Suprapubic skin (tissue), 4 donors: ENCODE measurements around the gene ZNRF3. TPM values are rescaled to one million over a fixed set of nuclear protein-coding genes. Genes with fewer than 3 reads are reported as not detected.
"Not testable (repeated sequence)": the region's sequence is repeated elsewhere in the genome, so short reads cannot be mapped to it uniquely, and the experiment has no call there.

ENCODE experiments used
- DNase-seq, 2 donors: peaks; one replicate each; pipeline ENCODE4 v3.0.0-alpha.2; 2019; ENCODE audit warnings: low spot score in 2 of 2
- H3K27ac ChIP-seq: fragments of 200-600 bp; sonication (generic); one replicate; pipeline ENCODE4 v1.5.1; 2019
- H3K27me3 ChIP-seq: fragments of 200-600 bp; sonication (generic); one replicate; pipeline ENCODE4 v1.5.1; 2019
- H3K36me3 ChIP-seq: fragments of 200-600 bp; sonication (generic); one replicate; pipeline ENCODE4 v1.5.1; 2019
- H3K4me1 ChIP-seq: fragments of 200-600 bp; sonication (generic); one replicate; pipeline ENCODE4 v1.5.1; 2019
- H3K4me3 ChIP-seq: fragments of 200-600 bp; sonication (generic); one replicate; pipeline ENCODE4 v1.5.1; 2019; ENCODE audit warnings: mild to moderate bottlenecking
- H3K9me3 ChIP-seq: fragments of 200-600 bp; sonication (generic); one replicate; pipeline ENCODE4 v1.5.1; 2019
- EP300 ChIP-seq: sonication (generic); formaldehyde crosslinking; IDR thresholded peaks from one replicate; pipeline ENCODE4 v1.6.1; 2017; ENCODE audit warnings: antibody characterized with exemption
- POLR2A ChIP-seq, 2 donors: fragments of 450-650 bp; IDR thresholded peaks; one replicate each; pipeline ENCODE4 v1.6.1; 2017; ENCODE audit warnings: antibody characterized with exemption in 2 of 2, mild to moderate bottlenecking in 2 of 2, moderate library complexity in 2 of 2
- POLR2AphosphoS5 ChIP-seq, 3 donors: sonication (generic); formaldehyde crosslinking; IDR thresholded peaks; one replicate each; pipeline ENCODE4 v1.6.1; 2017; ENCODE audit warnings: antibody characterized with exemption in 3 of 3
- WGBS: methylation state at CpG from one replicate; pipeline ENCODE4 v1.1.5; 2018; 5-methylcytosine and 5-hydroxymethylcytosine counted together
- total RNA-seq, 4 donors: library from RNA; depleted of rRNA; stranded (reverse); fragments of >200 nt; gene quantifications; one replicate each; pipeline ENCODE4 v1.1.0, GENCODE V29; 2016
- TF ChIP-seq, protein P1 (sequence below), 2 donors: fragments of 200-600 bp in 1 of 2; fragments of 450-650 bp in 1 of 2; sonication (generic) in 1 of 2; IDR thresholded peaks; one replicate each; pipeline ENCODE4 v1.5.1; 2016 to 2019; ENCODE audit warnings: antibody characterized with exemption in 2 of 2, mild to moderate bottlenecking in 1 of 2, moderate library complexity in 1 of 2

The ZNRF3 gene
- total RNA-seq, 4 donors from 2014 or later, result 13.3 to 20.7 (median 18.4) TPM

DNA sequence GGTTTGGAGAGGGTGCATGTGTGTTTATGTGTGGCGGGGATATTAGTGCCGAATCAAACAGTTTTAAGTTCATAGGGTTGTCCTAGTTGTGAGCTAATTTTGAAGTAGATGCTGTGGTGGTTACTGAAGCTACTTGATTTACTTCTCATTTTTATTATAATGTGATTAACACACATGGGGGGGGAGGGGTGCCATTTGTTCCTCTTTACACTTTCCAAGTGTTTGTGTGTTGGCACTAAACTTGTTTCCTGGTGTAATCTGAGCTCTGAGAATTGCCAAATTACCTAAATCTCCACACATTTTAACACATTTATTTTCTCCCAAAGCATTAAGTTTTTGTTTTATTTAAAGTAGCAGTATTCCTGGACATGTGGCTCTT, 60.1 kb downstream of the ZNRF3 start:
- H3K9me3 ChIP-seq, result peaks cover 3% of the 10 kb centered on the region
- no peaks in the 10 kb centered on the region for H3K27me3 ChIP-seq
- TF ChIP-seq POLR2AphosphoS5 (IDR thresholded peaks at IDR 0.05) (no peak), EP300 (no peak), POLR2A (IDR thresholded peaks at IDR 0.05) (no peak)
- TF ChIP-seq, protein P1, sequence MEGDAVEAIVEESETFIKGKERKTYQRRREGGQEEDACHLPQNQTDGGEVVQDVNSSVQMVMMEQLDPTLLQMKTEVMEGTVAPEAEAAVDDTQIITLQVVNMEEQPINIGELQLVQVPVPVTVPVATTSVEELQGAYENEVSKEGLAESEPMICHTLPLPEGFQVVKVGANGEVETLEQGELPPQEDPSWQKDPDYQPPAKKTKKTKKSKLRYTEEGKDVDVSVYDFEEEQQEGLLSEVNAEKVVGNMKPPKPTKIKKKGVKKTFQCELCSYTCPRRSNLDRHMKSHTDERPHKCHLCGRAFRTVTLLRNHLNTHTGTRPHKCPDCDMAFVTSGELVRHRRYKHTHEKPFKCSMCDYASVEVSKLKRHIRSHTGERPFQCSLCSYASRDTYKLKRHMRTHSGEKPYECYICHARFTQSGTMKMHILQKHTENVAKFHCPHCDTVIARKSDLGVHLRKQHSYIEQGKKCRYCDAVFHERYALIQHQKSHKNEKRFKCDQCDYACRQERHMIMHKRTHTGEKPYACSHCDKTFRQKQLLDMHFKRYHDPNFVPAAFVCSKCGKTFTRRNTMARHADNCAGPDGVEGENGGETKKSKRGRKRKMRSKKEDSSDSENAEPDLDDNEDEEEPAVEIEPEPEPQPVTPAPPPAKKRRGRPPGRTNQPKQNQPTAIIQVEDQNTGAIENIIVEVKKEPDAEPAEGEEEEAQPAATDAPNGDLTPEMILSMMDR (IDR thresholded peaks at IDR 0.05), result no peak
- no peaks in the 10 kb centered on the region for H3K4me1 ChIP-seq
- H3K4me3 ChIP-seq, result no peak overlapping the region
- no peak overlapping the region for H3K27ac ChIP-seq
- no peaks in the 10 kb centered on the region for H3K36me3 ChIP-seq
- DNase-seq, result no peak
- WGBS, result 78% methylated on average over 2 of the region's 2 CpGs

- H3K27ac ChIP-seq, result no peak overlapping the region
- H3K36me3 ChIP-seq, result no peaks in the 10 kb centered on the region
- WGBS, result 100% methylated on average over 1 of the region's 1 CpG
- TF ChIP-seq POLR2A (IDR thresholded peaks at IDR 0.05), result no peak
- TF ChIP-seq POLR2AphosphoS5 (IDR thresholded peaks at IDR 0.05), result no peak
- no peak for TF ChIP-seq EP300
- peaks cover 10% of the 10 kb centered on the region for H3K4me1 ChIP-seq
- H3K4me3 ChIP-seq, result no peak overlapping the region
- no peak for DNase-seq
- H3K9me3 ChIP-seq, result peaks cover 3% of the 10 kb centered on the region
- H3K27me3 ChIP-seq, result no peaks in the 10 kb centered on the region
Measured at GRCh38 chr22:28947125-28947524, 63.8 kb downstream of the ZNRF3 start.

- peaks cover 3% of the 10 kb centered on the region for H3K9me3 ChIP-seq
- peaks cover 13% of the 10 kb centered on the region for H3K4me1 ChIP-seq
- no peaks in the 10 kb centered on the region for H3K27me3 ChIP-seq
- TF ChIP-seq POLR2AphosphoS5 (IDR thresholded peaks at IDR 0.05) (no peak), POLR2A (IDR thresholded peaks at IDR 0.05) (no peak), EP300 (no peak)
- TF ChIP-seq, protein P1 (IDR thresholded peaks at IDR 0.05), result no peak
- no peaks in the 10 kb centered on the region for H3K36me3 ChIP-seq
- no peak overlapping the region for H3K4me3 ChIP-seq
- WGBS, result 90% methylated on average over 1 of the region's 1 CpG
- no peak for DNase-seq
- H3K27ac ChIP-seq, result no peak overlapping the region
Measured at GRCh38 chr22:28948424-28948823, 65.1 kb downstream of the ZNRF3 start.

GRCh38 chr22:28948860-28949551, 65.6 kb downstream of the ZNRF3 start:
- H3K4me3 ChIP-seq, H3K27me3 ChIP-seq, H3K27ac ChIP-seq, H3K36me3 ChIP-seq, H3K9me3 ChIP-seq, DNase-seq: not testable (repeated sequence)
- 71% methylated on average over 10 of the region's 10 CpGs for WGBS
- peaks cover 13% of the 10 kb centered on the region for H3K4me1 ChIP-seq

- no peak overlapping the region for H3K27ac ChIP-seq
- WGBS, result 66% methylated on average over 5 of the region's 5 CpGs
- peaks cover 3% of the 10 kb centered on the region for H3K9me3 ChIP-seq
- no peaks in the 10 kb centered on the region for H3K27me3 ChIP-seq
- no peaks in the 10 kb centered on the region for H3K36me3 ChIP-seq
- H3K4me3 ChIP-seq, result no peak overlapping the region
- H3K4me1 ChIP-seq, result peaks cover 13% of the 10 kb centered on the region
- no peak for DNase-seq
- TF ChIP-seq POLR2AphosphoS5 (IDR thresholded peaks at IDR 0.05) (no peak), POLR2A (IDR thresholded peaks at IDR 0.05) (no peak), EP300 (no peak)
- TF ChIP-seq, protein P1 (IDR thresholded peaks at IDR 0.05), result no peak
Measured at GRCh38 chr22:28949788-28950187, 66.4 kb downstream of the ZNRF3 start.

DNA sequence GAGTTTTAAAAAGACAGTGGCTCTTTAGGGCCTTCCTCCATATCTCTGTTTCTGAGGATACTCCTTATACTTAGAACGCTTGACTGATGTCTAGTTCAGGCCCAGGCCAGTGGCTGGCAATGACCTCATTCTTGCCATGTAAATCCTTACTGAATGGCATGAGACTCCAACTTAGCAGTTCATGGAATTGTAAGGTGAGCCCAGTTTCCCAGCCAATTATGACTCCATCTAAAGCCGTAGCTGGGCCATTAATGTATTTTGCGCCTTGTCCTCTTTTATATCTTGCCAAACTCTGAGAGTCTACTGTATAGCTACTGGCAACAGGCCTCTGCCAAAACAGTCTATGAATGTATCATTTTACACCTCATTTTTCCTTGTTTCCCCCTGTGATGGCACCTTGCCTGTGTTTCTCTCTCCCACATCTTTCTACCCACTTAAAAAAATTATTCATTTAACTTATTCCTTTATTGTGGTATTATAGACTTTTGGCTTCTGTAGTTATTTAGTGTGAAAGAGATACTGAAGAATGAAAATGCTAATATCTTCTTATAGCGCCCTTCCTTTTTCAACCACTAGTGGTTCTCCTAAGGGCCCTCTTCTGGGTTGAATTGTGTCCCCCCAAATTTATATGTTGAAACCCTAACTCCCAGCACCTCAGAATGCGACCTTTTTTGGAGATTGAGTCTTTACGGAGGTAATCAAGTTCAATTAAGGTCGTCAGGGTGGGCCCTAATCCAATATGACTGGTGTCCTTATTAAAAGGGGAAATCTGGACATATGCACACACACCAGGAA, 67.4 kb downstream of the ZNRF3 start:
- Histone ChIP-seq H3K36me3 (no peaks in the 10 kb centered on the region), H3K27ac (no peak overlapping the region), H3K9me3 (peaks cover 3% of the 10 kb centered on the region), H3K27me3 (no peaks in the 10 kb centered on the region), H3K4me3 (no peak overlapping the region), H3K4me1 (peaks cover 13% of the 10 kb centered on the region)
- DNase-seq, result no peak
- WGBS, result 76% methylated on average over 7 of the region's 7 CpGs
- TF ChIP-seq, protein P1 (IDR thresholded peaks at IDR 0.05), result no peak
- TF ChIP-seq POLR2AphosphoS5 (IDR thresholded peaks at IDR 0.05), result no peak
- no peak for TF ChIP-seq EP300
- TF ChIP-seq POLR2A (IDR thresholded peaks at IDR 0.05), result no peak
